SU-DHL-6 (cell line): ENCODE measurements around the gene CELA3B.
"Not testable (repeated sequence)": the region's sequence is repeated elsewhere in the genome, so short reads cannot be mapped to it uniquely, and the experiment has no call there.

Source experiments
- H2AFZ ChIP-seq: fragments of 200-600 bp; sonication (generic); 2 replicates; pipeline ENCODE4 v1.6.1; 2014; ENCODE audit warnings: low read depth, mild to moderate bottlenecking, moderate library complexity, mixed read lengths, antibody characterized with exemption, low read length; ENCODE audit not compliant: severe bottlenecking
- H3F3A ChIP-seq: fragments of 200-600 bp; shearing (Covaris generic); 2 replicates; pipeline ENCODE4 v1.6.0; 2016; ENCODE audit warnings: antibody characterized with exemption, mild to moderate bottlenecking; ENCODE audit not compliant: insufficient read depth
- H3K27ac ChIP-seq: fragments of 200-600 bp; sonication (generic); 2 replicates; pipeline ENCODE4 v1.5.1; 2016; ENCODE audit warnings: low read depth, mild to moderate bottlenecking, low read length, moderate library complexity, mixed read lengths
- H3K27me3 ChIP-seq: fragments of 200-600 bp; sonication (generic), shearing (Covaris generic); 2 replicates; pipeline ENCODE4 v1.6.0; 2014; ENCODE audit warnings: mild to moderate bottlenecking, low read length
- H3K36me3 ChIP-seq: fragments of 200-600 bp; sonication (generic); 2 replicates; pipeline ENCODE4 v1.6.1; 2014; ENCODE audit warnings: mild to moderate bottlenecking, low read length, mixed read lengths
- H3K4me2 ChIP-seq: fragments of 300-600, 200-600 bp; shearing (Covaris generic), sonication (generic); 2 replicates; pipeline ENCODE4 v1.6.0; 2014; ENCODE audit warnings: low read length, low read depth, mild to moderate bottlenecking; ENCODE audit not compliant: poor library complexity, severe bottlenecking
- H3K4me3 ChIP-seq: fragments of 200-600 bp; sonication (generic); 2 replicates; pipeline ENCODE4 v1.5.1; 2014; ENCODE audit warnings: antibody characterized with exemption, low read length, mild to moderate bottlenecking, mixed read lengths; ENCODE audit not compliant: insufficient read depth, poor library complexity, severe bottlenecking
- H3K79me2 ChIP-seq: fragments of 200-600 bp; sonication (generic); 2 replicates; pipeline ENCODE4 v1.6.1; 2014; ENCODE audit warnings: mild to moderate bottlenecking, low read length, moderate library complexity; ENCODE audit not compliant: insufficient read depth
- H3K9ac ChIP-seq: fragments of 200-600 bp; sonication (generic); 2 replicates; pipeline ENCODE4 v1.7.0; 2014; ENCODE audit warnings: mild to moderate bottlenecking, low read length
- H3K9me2 ChIP-seq: fragments of 200-600 bp; sonication (generic); replicated peaks from 2 replicates; pipeline ENCODE4 v1.6.1; 2014; ENCODE audit warnings: low read length; ENCODE audit not compliant: insufficient read depth
- H3K9me3 ChIP-seq: fragments of 200-600 bp; sonication (generic); 2 replicates; pipeline ENCODE4 v1.6.1; 2014; ENCODE audit warnings: low read length, mixed read lengths; ENCODE audit not compliant: insufficient read depth
- H4K20me1 ChIP-seq: fragments of 200-600 bp; sonication (generic); 2 replicates; pipeline ENCODE4 v1.6.1; 2014; ENCODE audit warnings: low read depth, mild to moderate bottlenecking, antibody characterized with exemption, low read length, moderate library complexity, mixed read lengths
- CTCF ChIP-seq: fragments of 200-600 bp; sonication (generic); IDR thresholded peaks from one replicate; pipeline ENCODE4 v1.5.1; 2017; ENCODE audit warnings: antibody characterized with exemption, mild to moderate bottlenecking, low read length, moderate library complexity; ENCODE audit not compliant: insufficient read depth, poor library complexity, severe bottlenecking
- EZH2phosphoT487 ChIP-seq: fragments of 200-600 bp; sonication (generic), shearing (Covaris generic); conservative IDR thresholded peaks from 2 replicates; pipeline ENCODE4 v1.6.1; 2018; ENCODE audit warnings: mild to moderate bottlenecking, antibody characterized with exemption, low read length, moderate library complexity, mixed read lengths

CELA3B gene

GRCh38 chr1:22009566-22009965, 32.7 kb downstream of the CELA3B start:
- H3K36me3 ChIP-seq, H2AFZ ChIP-seq, H3K9ac ChIP-seq: not testable (repeated sequence)

GRCh38 chr1:22012752-22013151, 35.9 kb downstream of the CELA3B start:
- H3K9me2 ChIP-seq, H3K79me2 ChIP-seq, H3K4me2 ChIP-seq, H3F3A ChIP-seq, H3K27ac ChIP-seq, H3K9me3 ChIP-seq, H4K20me1 ChIP-seq, H2AFZ ChIP-seq, H3K9ac ChIP-seq, H3K36me3 ChIP-seq, H3K4me3 ChIP-seq, H3K27me3 ChIP-seq: not testable (repeated sequence)

More at GRCh38 chr1:22009566-22009965, 32.7 kb downstream of the CELA3B start:
- not testable (repeated sequence) for H3K9me3 ChIP-seq, H3K4me2 ChIP-seq, H3K27me3 ChIP-seq, H3K79me2 ChIP-seq, H3F3A ChIP-seq, H3K9me2 ChIP-seq, H3K27ac ChIP-seq, H3K4me3 ChIP-seq, H4K20me1 ChIP-seq

DNA sequence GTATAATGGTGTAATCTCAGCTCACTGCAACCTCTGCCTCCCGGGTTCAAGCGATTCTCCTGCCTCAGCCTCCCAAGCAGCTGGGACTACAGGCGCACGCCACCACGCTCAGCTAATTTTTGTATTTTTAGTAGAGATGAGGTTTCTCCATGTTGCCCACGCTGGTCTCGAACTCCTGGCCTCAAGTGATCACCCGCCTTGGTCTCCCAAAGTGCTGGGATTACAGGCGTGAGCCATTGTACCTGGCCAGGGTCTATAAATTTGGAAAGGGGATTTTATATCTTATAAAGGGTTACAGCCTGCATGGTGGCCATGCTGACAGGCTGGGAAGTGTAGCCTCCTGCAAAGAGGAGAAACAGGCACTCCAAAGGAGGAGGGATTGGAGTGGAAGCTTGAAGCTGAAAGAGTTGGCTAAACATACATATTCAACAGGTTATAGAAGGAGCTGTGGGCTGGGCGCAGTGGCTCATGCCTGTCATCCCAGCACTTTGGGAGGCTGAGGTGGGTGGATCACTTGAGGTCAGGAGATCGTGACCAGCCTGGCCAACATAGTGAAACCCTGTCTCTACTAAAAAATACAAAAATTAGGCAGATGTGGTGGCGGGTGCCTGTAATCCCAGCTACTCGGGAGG, 37.9 kb downstream of the CELA3B start:
- not testable (repeated sequence) for H4K20me1 ChIP-seq, H3K79me2 ChIP-seq, H3K9me2 ChIP-seq, H3K9ac ChIP-seq, H2AFZ ChIP-seq, H3F3A ChIP-seq, H3K4me2 ChIP-seq, H3K4me3 ChIP-seq, H3K27ac ChIP-seq, H3K27me3 ChIP-seq, H3K9me3 ChIP-seq, H3K36me3 ChIP-seq

GRCh38 chr1:22018583-22019559, 42.0 kb downstream of the CELA3B start:
- Histone ChIP-seq H3K4me2 (no peak overlapping the region), H3K9ac (no peak overlapping the region), H3F3A (no peaks in the 10 kb centered on the region), H3K27ac (no peak overlapping the region), H3K4me3 (no peak overlapping the region), H3K79me2 (no peaks in the 10 kb centered on the region), H3K27me3 (no peaks in the 10 kb centered on the region), H3K36me3 (no peaks in the 10 kb centered on the region), H3K9me2 (no peaks in the 10 kb centered on the region), H3K9me3 (no peaks in the 10 kb centered on the region), H4K20me1 (no peaks in the 10 kb centered on the region), H2AFZ (no peak overlapping the region)
- TF ChIP-seq CTCF: no peak
- TF ChIP-seq EZH2phosphoT487: no peak
